HG03066 (cell line): ENCODE measurements around the gene SLC10A7.

Source experiments
- ATAC-seq: cut with Tn5 transposase; IDR thresholded peaks from one replicate; pipeline ENCODE4 v1.9.1; 2021; ENCODE audit warnings: low read depth; ENCODE audit not compliant: unreplicated experiment

The SLC10A7 gene

GRCh38 chr4:146521541-146522097 is at the start of gene SLC10A7:
SLC10A7 (minus strand) TSS chr4:146521940; CDS start chr4:146521717, 223 bp downstream.
- ATAC-seq, result peak; percentile 82

GRCh38 chr4:146567396-146567795 is 45.7 kb upstream of the SLC10A7 start:
- no peak for ATAC-seq

GRCh38 chr4:146564492-146564891 is 42.8 kb upstream of the SLC10A7 start:
- no peak for ATAC-seq

- no peak for ATAC-seq
Measured at GRCh38 chr4:146550161-146550560, 28.4 kb upstream of the SLC10A7 start.

GRCh38 chr4:146548443-146548842 is 26.7 kb upstream of the SLC10A7 start:
- ATAC-seq, result no peak

- ATAC-seq, result no peak
Measured at GRCh38 chr4:146545102-146545501, 23.4 kb upstream of the SLC10A7 start.

GRCh38 chr4:146534178-146534577 is 12.4 kb upstream of the SLC10A7 start:
- no peak for ATAC-seq

- ATAC-seq, result no peak
Measured at GRCh38 chr4:146525754-146526153, 4.0 kb upstream of the SLC10A7 start.

- no peak for ATAC-seq
Measured at GRCh38 chr4:146524663-146525062, 2.9 kb upstream of the SLC10A7 start.

- ATAC-seq, result peak; percentile 15
Measured at GRCh38 chr4:146522869-146523205, 1.1 kb upstream of the SLC10A7 start.

GRCh38 chr4:146522098-146522868 is 543 bp upstream of the SLC10A7 start:
- ATAC-seq, result peak; percentile 73

GRCh38 chr4:146520896-146521540 is 722 bp downstream of the SLC10A7 start:
- peak; percentile 33 for ATAC-seq

- no peak for ATAC-seq
Measured at GRCh38 chr4:146514651-146515357, 6.9 kb downstream of the SLC10A7 start.

- ATAC-seq, result no peak
Measured at GRCh38 chr4:146513548-146513947, 8.2 kb downstream of the SLC10A7 start.

GRCh38 chr4:146511381-146511780 is 10.4 kb downstream of the SLC10A7 start:
- ATAC-seq, result no peak

- ATAC-seq, result no peak
Measured at GRCh38 chr4:146510942-146511341, 10.8 kb downstream of the SLC10A7 start.

GRCh38 chr4:146508229-146508939 is 13.4 kb downstream of the SLC10A7 start:
- no peak for ATAC-seq

GRCh38 chr4:146507632-146508031 is 14.1 kb downstream of the SLC10A7 start:
- ATAC-seq, result no peak

GRCh38 chr4:146506272-146506671 is 15.5 kb downstream of the SLC10A7 start:
- ATAC-seq, result no peak

- no peak for ATAC-seq
Measured at GRCh38 chr4:146500216-146500615, 21.5 kb downstream of the SLC10A7 start.

- no peak for ATAC-seq
Measured at GRCh38 chr4:146498291-146498690, 23.4 kb downstream of the SLC10A7 start.
